PC-9 (cell line): ENCODE measurements around the gene TMEM51.

Source experiments
- CTCF ChIP-seq: fragments of 200-600 bp; sonication (generic); conservative IDR thresholded peaks from 2 replicates; pipeline ENCODE4 v1.6.1; 2017; ENCODE audit warnings: mixed run types, antibody characterized with exemption, mild to moderate bottlenecking, moderate library complexity
- EZH2 ChIP-seq: fragments of 200-600 bp; sonication (generic); IDR thresholded peaks from 2 replicates; pipeline ENCODE4 v1.8.0; 2017; ENCODE audit warnings: antibody characterized with exemption, low read depth

GRCh38 chr1:15146142-15146680 lies 7.3 kb upstream of the TMEM51 start:
- TF ChIP-seq EZH2, result no peak
- TF ChIP-seq CTCF, result no peak
